Measurements from ENCODE around the gene MEF2B.
"Not testable (repeated sequence)": the region's sequence is repeated elsewhere in the genome, so short reads cannot be mapped to it uniquely, and the experiment has no call there.

- TF ChIP-seq CTCF (conservative IDR thresholded peaks at IDR 0.05; ENCODE audit: low read depth in 2 of 2); POLR2AphosphoS5 (IDR thresholded peaks at IDR 0.05; ENCODE audit: low read depth); EZH2 (IDR thresholded peaks at IDR 0.05; ENCODE audit: low read depth, unreplicated experiment); CREB1 (CRISPR knock-in tag; IDR thresholded peaks at IDR 0.05; ENCODE audit: low read depth); EZH2phosphoT487 (IDR thresholded peaks at IDR 0.05; ENCODE audit: unreplicated experiment); JUNB (IDR thresholded peaks at IDR 0.05; ENCODE audit: unreplicated experiment); REST (IDR thresholded peaks at IDR 0.05; ENCODE audit: unreplicated experiment); ZNF331 (CRISPR knock-in tag; IDR thresholded peaks at IDR 0.05; ENCODE audit: low read depth); NANOG (IDR thresholded peaks at IDR 0.05; ENCODE audit: borderline replicate concordance); ZNF462 (CRISPR knock-in tag; IDR thresholded peaks at IDR 0.05): not testable (repeated sequence)
Measured at GRCh38 chr19:19135713-19136112, 34.4 kb downstream of the MEF2B start.
